ENCODE results near the gene BTBD8. TPM values are rescaled to one million over a fixed set of nuclear protein-coding genes. Genes with fewer than 3 reads are reported as not detected.
A peak's percentile ranks its signal among the peaks of the same experiment; 100 is the strongest.

The BTBD8 gene
- total and polyA plus RNA-seq, 9 of the 15 experiments (the other 6 are each of a cell fraction or from before 2014, with no cell fraction given), result 0.46 to 2.3 (median 1.2) TPM

- TF ChIP-seq ZNF124 (CRISPR knock-in tag; IDR thresholded peaks at IDR 0.05) (no peak), HBP1 (CRISPR knock-in tag; IDR thresholded peaks at IDR 0.05) (peak; percentile 54; the same call in 1 of the 2 replicates), SMARCC2 (IDR thresholded peaks at IDR 0.05; ENCODE audit: low read depth) (no peak), HDAC6 (IDR thresholded peaks at IDR 0.05; ENCODE audit: low read depth, low read length) (no peak), ZBTB40 (IDR thresholded peaks at IDR 0.05) (peak; percentile 47; the same call in 1 of the 2 replicates), ZBTB40 (CRISPR knock-in tag; IDR thresholded peaks at IDR 0.05) (no peak), ZNF23 (CRISPR knock-in tag; IDR thresholded peaks at IDR 0.05) (no peak), ZBTB43 (CRISPR knock-in tag; IDR thresholded peaks at IDR 0.05) (no peak), MCM5 (IDR thresholded peaks at IDR 0.05; ENCODE audit: low read depth) (no peak), ZNF592 (IDR thresholded peaks at IDR 0.05) (no peak), MEIS2 (IDR thresholded peaks at IDR 0.05; ENCODE audit: partially characterized antibody) (peak; percentile 12)
Measured at GRCh38 chr1:92080128-92080985, at the start of gene BTBD8 (continued).

All from K562 (cell line).